HG03565 (cell line): ENCODE results near the gene HLCS.
"Not testable (repeated sequence)": the region's sequence is repeated elsewhere in the genome, so short reads cannot be mapped to it uniquely, and the experiment has no call there.

Source experiments
- ATAC-seq: cut with Tn5 transposase; IDR thresholded peaks from one replicate; pipeline ENCODE4 v1.9.1; 2021; ENCODE audit warnings: mild to moderate bottlenecking, moderate library complexity; ENCODE audit not compliant: unreplicated experiment

Gene HLCS

DNA sequence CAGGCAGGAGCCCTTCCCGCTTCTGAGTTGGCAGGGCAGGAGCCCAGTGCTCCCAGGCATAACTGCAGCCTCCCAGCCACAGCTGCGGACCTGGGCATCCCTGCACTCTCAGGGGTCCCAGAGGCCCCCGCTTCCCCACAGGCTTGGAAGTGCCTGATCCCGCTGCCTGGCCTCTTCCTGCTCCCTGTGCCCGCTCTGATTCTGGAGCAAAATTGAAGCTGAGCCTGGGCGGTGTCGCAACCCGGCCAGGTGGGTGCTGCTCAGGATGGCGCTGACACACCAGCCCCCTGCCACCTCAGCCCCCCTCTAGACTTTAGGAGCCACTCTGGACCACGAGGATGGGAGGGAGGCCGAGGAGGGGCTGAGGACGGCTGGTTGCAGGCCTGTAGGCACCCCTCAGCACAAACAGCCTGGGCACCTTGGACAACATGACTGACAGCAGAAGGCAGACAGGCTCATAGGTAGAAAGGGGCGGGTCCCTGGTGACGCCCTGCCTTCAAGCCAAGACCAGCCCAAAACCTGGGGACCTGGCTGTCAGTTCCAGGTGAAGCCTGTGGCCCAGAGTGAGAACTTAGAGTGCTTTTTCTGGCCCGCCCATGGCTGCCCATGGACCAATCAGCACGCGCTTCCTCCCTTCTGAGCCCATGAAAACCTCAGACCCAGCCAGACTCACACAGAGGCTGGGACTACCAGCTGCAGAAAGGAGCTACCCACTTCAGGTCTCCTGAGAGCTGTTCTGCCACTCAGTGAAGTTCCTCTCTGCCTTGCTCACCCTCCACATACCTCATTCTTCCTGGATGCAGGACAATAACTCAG, 7.2 kb downstream of the HLCS start:
- no peak for ATAC-seq

DNA sequence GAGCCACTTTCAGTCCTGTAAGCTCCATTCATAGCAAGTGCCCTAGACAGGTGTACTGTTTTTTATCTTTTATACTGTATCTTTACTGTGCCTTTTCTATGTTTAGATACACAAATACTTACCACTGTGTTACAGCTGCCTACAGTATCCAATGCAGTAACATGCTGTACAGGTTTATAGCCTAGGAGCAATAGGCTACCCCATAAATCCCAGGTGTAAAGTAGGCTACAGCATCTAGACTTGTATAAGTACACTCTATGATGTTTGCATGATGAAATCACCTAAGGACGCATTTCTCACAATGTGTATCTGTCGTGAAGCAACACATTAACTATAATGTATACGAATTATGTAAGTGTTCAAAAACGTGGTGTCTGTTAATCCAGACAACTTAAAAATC, 10.7 kb downstream of the HLCS start:
- no peak for ATAC-seq

- ATAC-seq: not testable (repeated sequence)
These were observed 14.1 kb downstream of the HLCS start for GRCh38 chr21:36952331-36952730.

- ATAC-seq: no peak
These were observed 17.0 kb downstream of the HLCS start for GRCh38 chr21:36949171-36950141.

DNA sequence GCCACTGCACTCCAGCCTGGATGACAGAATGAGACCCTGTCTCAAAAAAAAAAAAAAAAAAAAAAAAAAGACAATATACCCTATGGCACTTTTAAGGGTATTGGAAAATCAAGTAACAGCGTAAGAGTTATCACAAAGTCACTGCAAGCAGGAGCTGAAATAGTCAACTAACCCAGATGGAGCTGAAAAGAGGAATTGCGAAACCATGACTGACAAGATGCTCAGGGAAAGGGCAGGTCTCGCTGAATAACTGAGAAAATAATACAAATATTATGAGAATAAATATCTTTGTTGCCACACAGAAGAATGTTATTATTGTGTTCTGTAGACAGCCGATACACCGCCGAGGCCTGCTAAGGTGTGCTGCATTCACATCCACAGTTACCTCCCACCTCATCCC, 17.8 kb downstream of the HLCS start:
- ATAC-seq: no peak

- no peak for ATAC-seq
These were observed 19.5 kb downstream of the HLCS start for GRCh38 chr21:36946949-36947356.

DNA sequence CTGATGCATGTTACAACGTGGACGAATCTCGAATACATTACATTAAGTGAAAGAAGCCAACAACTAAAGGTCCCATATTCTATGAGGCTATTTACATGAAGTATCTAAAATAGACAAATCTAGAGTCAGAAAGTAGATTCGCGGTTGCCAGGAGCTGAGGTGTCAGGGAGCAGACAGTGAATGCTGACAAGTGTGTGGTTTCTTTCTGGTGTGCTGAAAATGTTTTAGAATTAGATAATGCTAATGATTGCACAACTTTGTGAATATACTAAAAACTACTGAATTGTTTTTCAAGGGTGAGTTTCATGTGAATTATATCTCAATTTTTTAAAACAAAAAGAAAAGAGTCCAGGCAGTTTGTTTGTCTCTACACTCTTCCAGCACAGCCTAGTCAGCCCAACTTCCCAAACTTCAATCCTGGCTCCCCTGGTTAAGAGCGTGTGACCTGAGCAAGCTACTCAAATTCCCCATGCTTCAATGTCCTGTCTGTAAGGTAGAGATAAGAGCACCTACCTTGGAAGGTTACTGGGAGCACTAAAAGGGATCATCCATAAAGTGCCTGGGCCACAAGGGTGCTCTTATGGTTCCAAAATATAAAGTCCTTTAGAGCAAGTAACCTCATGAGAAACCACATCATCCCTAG, 20.9 kb downstream of the HLCS start:
- no peak for ATAC-seq

DNA sequence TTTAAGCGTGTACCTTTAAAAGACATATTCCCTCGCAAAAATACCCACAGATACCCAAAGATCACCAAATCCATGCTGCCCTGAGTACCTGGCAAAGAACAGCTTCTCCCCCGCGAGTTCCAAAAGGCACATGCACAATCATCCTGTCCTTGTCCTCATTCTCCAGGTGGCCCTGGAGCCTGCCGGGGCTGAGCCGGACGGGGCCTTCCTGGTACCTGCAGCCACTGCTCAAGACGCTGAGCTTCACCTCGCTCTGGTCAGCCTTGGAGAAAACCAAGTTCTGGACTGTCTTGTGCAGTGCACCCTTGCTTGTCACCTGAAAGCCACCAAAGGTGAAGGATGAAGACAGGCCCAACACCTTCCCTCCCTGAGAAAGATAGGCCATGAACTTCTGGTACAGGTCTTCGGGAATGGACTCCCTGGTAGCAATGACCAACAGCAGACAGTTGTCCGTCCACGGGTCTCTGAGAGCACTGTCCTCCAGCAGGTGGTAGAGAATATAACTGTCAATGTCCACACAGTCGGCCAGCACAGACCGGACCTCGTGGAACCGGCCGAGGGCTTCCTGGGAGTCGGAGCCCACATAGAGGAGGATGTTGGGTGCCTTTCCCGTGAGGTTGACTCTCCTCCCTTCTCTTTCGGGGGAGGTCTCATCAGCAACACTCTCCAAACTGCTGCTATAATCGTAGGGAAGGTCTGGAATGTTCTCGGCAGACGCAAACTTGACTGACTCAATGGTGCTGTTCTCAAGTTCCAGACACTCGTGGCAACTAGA, 29.9 kb downstream of the HLCS start:
- ATAC-seq: no peak

DNA sequence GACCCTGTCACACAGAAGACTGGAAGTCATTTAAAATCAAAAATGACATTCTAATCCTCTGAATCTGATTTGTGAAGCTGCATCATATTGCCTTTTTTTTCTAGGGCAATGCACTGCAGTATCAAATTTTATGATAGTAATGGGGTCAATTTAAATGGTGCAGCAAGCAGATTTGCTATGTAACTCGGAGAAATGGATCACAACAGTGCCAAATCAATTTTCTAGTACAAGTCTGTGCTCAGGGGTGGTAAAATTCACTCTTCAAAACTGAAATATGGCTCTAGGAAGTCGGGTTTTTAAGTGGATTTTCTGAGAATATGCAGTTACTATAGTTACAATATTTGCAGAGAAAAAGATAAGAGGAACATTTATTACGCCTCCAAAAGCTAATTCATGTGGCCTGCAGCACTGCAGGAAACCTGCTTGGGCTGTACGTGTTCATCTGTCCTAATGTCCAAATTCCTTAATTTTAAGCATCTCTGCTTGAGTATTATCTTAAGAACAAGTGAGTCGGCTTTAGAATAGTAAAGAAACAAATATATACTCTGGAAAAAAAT, 31.5 kb downstream of the HLCS start:
- no peak for ATAC-seq

DNA sequence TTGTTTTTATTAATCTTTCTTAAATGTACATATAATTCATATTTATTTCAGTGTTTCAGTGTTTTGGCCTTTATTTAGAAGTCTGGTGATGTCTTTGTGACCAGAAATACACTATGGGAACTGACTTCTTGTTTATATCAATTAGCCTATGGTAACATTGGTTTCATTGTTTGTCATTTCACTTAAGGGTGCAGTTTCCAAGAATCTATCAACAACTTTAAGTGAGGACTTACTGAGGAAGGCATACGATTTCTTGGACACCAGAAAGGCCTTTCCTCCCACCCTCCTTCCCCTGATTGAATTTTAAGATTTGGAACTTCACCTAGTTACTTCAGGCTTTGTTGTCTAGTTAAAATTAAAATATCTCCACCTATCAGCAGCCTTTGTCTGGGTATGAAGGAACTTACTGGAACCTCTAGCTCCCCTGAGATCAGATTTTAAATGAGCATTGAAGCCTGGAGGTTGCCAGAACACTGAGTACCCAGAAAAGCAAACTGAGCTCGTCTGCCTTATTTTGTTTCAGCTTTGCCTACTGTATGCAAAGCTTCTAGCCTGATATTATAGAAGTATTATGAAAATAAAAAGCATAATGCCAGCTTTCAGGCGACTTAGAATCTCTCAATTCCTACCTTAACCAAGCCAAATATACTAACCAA, 34.2 kb downstream of the HLCS start:
- ATAC-seq: no peak

DNA sequence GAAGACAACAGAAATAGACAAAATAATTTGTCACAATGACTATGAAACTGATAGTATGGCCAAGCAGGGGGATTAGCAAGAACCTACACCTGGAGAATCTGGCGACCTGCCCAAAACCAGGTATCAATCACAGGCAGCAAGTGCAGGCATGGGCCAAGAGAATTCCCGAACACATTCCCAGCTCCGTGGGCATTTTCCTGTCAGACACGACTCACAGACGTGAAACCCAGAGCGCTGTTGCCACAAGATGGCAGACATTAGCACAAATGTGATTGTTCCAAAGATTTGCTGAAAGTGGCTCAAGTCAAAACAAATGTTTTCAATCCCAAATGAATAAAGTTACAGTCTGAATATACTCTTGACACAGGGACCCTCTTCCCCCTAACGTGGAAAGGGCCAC, 36.8 kb downstream of the HLCS start:
- no peak for ATAC-seq

- no peak for ATAC-seq
These were observed 37.5 kb downstream of the HLCS start for GRCh38 chr21:36928960-36929359.

DNA sequence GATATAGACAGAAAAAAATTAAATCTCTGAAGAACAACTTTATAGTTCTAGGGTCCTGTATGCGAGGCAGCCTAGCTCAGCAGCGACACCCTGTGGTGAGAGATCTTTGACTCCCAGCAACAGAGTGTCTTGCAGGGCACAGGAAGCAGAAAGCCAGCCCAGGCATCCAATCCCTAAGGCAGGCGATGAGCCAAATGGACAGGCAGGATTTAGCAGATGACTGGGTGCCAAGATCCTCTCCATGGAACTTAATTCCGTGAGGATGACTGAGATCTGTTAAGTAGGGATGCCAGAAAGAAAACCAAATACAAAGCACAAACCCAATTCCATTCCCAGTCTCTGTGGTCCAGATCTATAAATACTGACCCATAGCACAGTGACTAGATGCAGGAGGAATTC, 38.8 kb downstream of the HLCS start:
- no peak for ATAC-seq

- no peak for ATAC-seq
These were observed 39.3 kb downstream of the HLCS start for GRCh38 chr21:36926989-36927718.

- no peak for ATAC-seq
These were observed 43.2 kb downstream of the HLCS start for GRCh38 chr21:36923270-36923669.

GRCh38 chr21:36922861-36923260, 43.6 kb downstream of the HLCS start:
- ATAC-seq: no peak

GRCh38 chr21:36918291-36918690, 48.2 kb downstream of the HLCS start:
- no peak for ATAC-seq

- no peak for ATAC-seq
These were observed 48.9 kb downstream of the HLCS start for GRCh38 chr21:36917471-36918158.

DNA sequence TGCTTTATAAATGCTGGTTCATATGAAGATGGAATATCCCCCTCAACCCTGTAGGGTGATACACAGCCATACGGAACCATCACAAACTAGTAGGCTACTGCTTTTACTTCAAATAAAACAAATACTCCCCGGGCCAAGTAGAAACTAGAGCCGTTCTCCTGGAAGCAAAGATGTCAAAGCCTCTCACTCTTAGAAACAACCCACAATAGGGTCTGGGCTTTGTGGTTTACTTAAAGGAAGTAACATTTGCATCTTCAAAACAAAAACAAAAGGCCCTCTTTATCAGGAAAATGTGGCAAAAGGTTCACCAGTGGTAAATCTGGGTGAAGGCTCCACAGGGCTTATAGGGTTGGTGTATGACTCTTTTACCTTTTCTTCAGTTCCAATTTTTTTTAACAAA, 49.8 kb downstream of the HLCS start:
- ATAC-seq: no peak
